HG03457 (cell line): Measurements from ENCODE around the gene PDXP.
"Not testable (repeated sequence)": the region's sequence is repeated elsewhere in the genome, so short reads cannot be mapped to it uniquely, and the experiment has no call there.

Source experiments
- ATAC-seq: cut with Tn5 transposase; IDR thresholded peaks from one replicate; pipeline ENCODE4 v1.9.1; 2021; ENCODE audit warnings: moderate number of reproducible peaks; ENCODE audit not compliant: unreplicated experiment

PDXP gene

DNA sequence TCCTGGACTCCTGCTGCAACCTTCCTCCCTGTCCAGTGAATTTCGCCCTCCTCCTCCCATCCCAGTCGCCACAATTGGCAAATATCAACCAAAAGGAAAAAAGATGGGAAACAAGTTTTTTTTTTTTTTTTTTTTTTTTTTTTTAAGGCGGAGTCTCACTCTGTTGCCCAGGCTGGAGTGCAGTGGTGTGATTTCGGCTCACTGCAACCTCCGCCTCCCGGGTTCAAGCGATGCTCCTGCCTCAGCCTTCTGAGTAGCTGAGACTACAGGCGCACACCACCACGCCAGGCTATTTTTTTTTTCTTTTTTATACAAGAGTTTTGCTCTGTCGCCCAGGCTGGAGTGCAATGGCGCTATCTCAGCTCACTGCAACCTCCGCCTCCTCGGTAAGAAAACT lies 37.7 kb downstream of the PDXP start:
- not testable (repeated sequence) for ATAC-seq

DNA sequence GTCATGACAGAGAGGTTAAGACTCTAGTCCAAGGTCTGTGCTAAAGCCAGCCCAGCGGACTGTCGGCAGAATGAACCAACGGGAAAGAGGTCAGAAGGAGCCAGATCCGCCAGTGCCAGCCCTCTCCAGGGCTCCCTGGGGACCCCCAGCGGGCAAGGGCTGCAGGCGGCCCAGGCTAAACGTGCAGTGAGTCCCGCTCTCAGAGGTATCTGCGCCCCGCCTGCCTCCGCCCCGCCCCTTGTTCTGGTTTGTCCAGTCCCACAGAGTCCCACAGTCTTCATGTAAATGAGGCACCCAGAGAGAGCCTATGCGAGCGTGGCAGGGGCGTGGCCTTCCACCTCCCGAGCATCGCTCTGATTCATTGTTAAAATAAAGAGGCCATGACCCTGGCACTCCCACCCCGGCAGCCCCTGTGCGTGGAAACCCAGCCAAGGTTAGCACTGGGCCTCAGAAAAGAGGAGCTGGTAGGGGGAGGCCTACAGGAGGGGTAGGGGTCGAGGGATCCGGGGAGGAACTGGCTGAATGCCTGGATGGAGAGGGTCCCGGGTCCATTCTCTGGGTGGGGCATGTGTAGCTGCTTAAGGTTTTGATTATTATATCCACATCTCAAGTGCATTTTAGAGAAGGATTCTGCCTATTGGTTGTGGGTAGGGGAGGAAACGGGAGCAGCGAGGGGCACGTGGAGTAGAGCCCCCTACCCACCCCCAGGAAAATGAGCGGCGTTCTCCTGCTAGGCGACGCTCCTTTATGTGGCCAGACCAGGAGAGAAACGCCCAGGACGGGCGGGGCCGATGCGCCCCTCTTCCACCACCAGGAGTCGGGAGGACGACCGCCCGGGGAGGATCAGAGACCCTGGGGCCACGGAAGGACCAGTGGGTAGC lies 38.4 kb downstream of the PDXP start, which contains the start of gene TRIOBP:
TRIOBP (plus strand) TSS at position 392 of the 881 bp plus-strand sequence. CDS start 4,318 bp downstream, outside the sequence.
- peak; percentile 55 for ATAC-seq

DNA sequence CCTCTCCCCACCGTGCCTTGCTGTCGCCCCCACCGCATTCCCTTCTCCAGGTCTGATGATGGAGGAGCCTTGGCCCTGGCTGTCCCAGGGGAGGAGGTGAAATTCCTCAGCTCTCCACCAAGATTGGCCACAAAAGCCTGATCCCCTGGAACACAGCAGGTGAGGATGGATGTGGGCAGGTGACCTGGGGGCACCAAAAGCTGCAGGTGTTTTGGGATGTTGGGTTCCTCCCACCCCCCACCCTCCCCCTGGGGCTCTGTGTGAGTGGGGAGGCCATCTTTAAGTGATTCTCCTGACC lies 39.0 kb downstream of the PDXP start:
- ATAC-seq: no peak

DNA sequence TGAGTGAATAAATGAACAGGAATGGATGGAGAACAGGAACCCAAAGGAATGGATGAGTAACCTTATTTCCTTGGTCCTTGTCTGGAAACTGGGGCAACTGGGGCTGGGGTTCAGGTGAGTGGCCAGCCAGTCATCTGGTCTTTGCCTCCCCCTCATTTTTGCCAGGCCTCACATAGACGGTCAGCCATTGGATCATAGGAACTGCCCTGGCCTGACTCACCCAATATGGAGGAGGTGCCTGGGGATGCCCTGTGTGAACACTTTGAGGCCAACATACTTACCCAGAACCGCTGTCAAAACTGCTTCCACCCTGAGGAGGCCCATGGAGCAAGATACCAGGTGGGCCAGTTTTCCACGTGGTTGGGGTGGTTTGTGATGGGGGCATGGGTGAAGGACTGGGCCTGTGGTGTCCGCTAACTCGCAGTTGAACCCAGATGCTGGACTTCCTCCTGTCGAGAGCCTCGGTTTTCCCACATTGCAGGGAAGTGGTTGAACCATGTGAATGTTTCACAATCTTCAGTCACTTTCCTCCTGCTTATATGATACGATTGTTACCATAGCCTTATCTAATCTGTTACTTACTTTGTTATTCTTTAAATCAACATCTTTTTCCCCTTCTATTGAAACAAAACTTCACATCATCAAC lies 42.7 kb downstream of the PDXP start:
- ATAC-seq: no peak

DNA sequence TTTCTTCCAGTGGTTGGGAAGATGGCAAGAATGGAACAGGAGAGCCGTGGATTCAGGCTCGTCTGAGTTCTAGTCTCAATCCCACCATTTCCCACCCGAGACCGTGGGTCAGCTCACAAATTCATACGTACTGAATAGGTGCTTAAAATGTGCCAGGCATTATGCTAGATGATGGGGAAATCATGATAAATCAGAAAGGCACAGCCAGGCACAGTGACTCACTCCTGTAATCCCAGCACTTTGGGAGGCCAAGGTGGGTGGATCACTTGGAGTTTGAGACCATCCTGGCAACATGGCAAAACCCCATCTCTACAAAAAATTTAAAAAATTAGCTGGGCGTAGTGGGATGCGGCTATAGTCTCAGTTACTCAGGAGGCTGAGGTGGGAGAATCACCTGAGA lies 45.4 kb downstream of the PDXP start:
- ATAC-seq: no peak

DNA sequence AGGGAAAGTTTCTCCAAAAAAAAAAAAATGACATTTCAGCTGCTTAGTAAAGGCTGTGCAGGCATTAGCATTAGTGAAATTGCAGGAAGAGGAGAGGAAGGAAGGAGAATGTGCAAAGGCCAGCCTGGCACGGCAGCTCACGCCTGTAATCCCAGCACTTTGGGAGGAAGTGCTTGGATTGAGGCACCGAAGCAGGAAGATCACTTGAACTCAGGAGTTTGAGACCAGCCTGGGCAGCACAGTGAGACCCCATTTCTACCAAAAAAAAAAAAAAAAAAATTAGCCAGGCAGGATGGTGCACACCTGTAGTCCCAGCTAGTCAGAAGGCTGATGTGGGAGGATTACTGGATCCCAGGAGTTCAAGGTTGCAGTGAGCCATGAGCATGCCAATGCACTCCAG lies 46.1 kb downstream of the PDXP start:
- no peak for ATAC-seq

DNA sequence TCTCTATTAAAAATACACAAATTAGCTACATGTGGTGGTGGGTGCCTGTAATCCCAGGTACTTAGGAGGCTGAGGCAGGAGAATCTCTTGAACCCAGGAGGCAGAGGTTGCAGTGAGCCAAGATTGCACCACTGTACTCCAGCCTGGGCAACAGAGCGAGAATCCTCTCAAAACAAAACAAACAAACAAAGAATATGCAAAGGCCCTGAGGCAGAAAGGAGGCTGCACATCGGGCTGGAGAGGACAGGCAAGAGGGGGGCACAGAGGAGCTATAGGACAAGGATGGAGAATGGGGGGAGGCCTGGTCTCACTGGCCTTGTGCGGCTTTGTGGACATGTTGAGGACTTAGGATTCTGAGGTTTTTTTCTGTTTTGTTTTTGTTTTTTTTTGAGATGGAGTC lies 46.7 kb downstream of the PDXP start:
- no peak for ATAC-seq

DNA sequence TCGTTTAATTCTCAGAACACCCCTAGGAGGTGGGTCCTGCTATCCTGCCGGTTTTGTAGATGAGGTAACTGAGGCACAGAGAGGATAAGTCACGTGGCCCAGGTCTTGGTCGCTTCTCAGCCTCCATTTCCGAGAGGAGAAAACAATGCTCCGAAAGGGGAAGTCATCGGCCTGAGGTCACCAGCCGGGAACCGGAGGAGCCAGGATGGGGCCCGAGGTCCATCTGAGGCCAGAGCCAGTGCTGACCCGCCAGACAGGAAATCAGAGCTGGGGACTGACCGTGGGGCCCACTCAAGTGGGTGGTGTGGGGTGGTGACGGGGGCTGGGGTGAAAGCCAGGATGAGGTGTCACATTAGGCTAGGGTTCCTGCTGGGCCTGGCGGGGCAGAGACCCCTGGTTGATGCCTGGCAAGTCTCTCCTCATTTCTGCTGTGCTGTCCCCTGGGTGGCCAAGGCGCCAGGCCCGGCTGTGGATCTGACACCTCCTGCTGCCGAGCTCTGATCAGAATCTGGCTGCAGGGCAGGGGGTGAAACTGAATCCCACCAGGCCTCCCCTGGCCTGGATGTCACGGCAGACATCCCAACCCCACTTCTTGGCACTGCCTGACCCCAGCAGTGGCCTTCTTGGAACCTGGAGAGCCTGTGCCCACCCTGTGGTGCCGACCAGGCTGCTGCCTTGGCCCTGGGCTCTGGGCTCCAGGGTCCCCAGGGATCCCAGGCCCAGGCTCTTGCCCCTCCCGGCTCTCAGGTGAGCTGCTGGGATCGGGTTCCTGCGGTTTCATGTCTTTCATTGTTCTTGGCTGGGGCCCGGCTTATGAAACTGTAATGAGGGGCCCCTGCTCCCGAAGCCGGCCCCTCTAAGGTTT lies 50.3 kb downstream of the PDXP start:
- no peak for ATAC-seq

DNA sequence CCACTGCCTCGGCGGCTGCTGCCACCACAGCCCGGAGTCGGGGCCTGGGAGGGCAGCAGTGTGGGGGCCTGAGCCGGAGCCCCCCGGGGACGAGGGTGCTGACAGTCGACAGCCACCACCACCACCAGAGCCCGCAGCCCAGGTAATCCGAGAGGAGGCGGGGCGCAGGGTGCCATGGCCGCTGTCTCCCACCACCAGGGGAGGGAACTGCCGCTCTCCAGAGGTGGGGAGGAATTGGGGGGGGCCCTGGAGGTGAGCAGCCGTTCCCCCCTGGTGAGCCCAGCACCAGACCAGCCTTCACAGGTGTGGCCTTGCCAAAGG lies 50.9 kb downstream of the PDXP start:
- ATAC-seq: no peak

DNA sequence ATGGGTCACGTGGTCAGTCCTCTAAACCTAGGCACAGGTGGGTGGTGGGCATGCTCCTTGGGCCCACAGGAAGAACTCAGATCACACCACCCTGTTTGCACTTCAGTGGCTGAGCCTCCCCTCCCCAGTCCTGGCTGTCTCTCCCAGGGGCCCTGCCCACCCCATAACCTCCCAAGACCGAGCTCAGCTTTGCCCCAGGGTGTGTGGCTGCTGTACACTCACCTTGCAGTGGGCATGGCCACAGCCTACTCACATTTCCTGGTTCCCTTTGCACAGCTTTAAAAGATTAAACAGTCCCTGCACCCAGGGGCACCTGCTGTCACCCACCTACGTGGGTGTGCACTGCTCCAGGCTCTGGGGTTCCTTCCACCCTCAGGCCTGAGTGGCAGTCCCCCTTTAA lies 52.2 kb downstream of the PDXP start:
- no peak for ATAC-seq

DNA sequence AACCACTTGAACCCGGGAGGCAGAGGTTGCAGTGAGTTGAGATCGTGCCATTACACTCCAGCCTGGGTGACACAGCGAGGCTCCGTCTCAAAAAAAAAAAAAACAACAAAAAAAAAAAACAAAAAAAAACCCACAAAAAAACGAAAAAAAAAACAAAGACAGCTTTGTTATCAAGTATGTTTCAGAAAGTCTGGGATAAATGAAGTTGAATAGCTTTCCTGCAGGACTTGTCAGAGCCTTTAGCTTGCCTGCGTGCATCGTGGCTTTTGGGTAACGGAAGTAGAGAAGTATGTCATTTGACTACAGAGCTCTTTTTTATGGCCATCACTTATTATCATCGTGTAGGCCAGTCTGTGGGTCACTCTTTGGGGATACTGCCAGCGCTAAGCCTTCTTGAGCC lies 53.0 kb downstream of the PDXP start:
- no peak for ATAC-seq

DNA sequence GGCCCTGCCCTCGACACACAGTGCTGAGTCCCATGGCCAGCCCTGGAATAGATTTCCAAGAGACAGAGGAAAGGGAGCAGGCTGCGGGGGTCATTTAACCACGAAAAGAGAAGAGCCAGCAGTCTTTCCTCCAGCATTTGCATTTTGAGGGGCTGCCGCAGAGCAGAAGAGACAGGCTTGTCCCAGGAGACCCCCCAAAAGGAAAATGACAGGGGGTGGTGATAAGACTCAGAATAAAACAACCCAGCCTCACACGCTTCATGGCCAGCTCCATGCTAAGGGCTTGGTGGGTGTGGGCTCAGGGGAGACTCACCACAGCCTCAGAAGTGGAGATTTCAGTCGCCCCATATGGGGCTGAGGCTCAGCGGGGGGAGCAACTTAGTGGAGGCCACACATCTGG lies 55.2 kb downstream of the PDXP start:
- ATAC-seq: no peak

DNA sequence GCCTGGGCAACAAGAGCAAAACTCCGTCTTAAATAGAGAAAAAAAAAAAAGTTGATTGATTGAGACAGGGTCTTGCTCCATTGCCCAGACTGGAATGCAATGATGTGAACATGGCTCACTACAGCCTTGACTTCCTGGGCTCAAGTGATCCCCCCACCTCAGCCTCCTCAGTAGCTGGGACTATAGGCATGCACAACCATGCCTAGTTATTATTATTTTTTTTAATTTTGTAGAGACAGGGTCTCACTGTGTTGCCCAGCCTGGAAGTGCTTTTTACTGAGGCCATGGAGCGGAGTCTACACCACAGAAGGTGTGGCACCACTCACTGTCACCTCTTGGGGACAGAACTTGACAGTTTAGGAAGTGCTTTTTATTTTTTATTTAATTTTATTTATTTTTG lies 56.1 kb downstream of the PDXP start:
- ATAC-seq: no peak

DNA sequence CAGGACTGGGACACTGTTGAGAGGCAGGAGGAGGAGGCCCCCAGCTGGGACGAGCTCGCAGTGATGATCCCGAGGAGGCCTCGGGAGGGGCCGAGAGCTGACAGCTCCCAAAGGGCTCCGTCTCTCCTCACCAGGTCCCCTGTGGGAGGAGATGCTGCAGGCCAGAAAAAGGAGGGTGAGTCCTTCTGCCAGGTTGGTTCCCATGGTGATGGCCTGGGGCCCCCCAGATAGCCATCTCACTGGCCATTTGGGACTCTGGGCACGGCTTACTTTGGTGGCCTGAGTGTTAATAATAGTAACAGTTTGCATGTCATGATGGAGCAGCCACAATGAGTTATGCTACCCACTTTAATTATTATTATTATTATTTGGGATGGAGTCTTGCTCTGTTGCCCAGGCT lies 57.2 kb downstream of the PDXP start:
- no peak for ATAC-seq
